GM18951 (cell line): ENCODE data around the gene CAPN2.

ENCODE experiments used
- POLR2A ChIP-seq: IDR thresholded peaks from 4 replicates; pipeline ENCODE4 v1.6.1; 2011; ENCODE audit warnings: mild to moderate bottlenecking; ENCODE audit not compliant: insufficient read length, insufficient read depth; ENCODE audit errors: extremely low read depth
- in situ Hi-C: fragments of 300-500 bp; cut with MboI; formaldehyde crosslinking; loops from one replicate; pipeline ENCODE4 v1.12.0; 2022; ENCODE audit warnings: low sequenced_read_pairs, mixed read lengths, inconsistent platforms; ENCODE audit not compliant: unreplicated experiment

The CAPN2 gene

GRCh38 chr1:223775711-223776074 is 63.4 kb downstream of the CAPN2 start:
- no peak for TF ChIP-seq POLR2A

GRCh38 chr1:223776075-223776814 is 63.9 kb downstream of the CAPN2 start:
- no peak for TF ChIP-seq POLR2A
- in situ Hi-C loops, result no loop called here

More at GRCh38 chr1:223775711-223776074, 63.4 kb downstream of the CAPN2 start:
- in situ Hi-C loops, result no loop called here

GRCh38 chr1:223776826-223777454 is 64.6 kb downstream of the CAPN2 start:
- in situ Hi-C loops, result no loop called here
- TF ChIP-seq POLR2A, result no peak

GRCh38 chr1:223780318-223780717 is 68.0 kb downstream of the CAPN2 start:
- in situ Hi-C loops, result no loop called here

GRCh38 chr1:223780949-223781348 is 68.6 kb downstream of the CAPN2 start:
- TF ChIP-seq POLR2A, result no peak
- in situ Hi-C loops, result no loop called here

More at GRCh38 chr1:223780318-223780717, 68.0 kb downstream of the CAPN2 start:
- no peak for TF ChIP-seq POLR2A

- no peak for TF ChIP-seq POLR2A
- in situ Hi-C loops, result no loop called here
Observed at GRCh38 chr1:223783676-223784075, 71.3 kb downstream of the CAPN2 start.

GRCh38 chr1:223784541-223784940 is 72.2 kb downstream of the CAPN2 start:
- in situ Hi-C loops, result no loop called here
- TF ChIP-seq POLR2A, result no peak

- TF ChIP-seq POLR2A, result no peak
- in situ Hi-C loops, result no loop called here
Observed at GRCh38 chr1:223785808-223786207, 73.5 kb downstream of the CAPN2 start.

- in situ Hi-C loops, result no loop called here
- TF ChIP-seq POLR2A, result no peak
Observed at GRCh38 chr1:223788746-223789415, 76.5 kb downstream of the CAPN2 start.

- in situ Hi-C loops, result no loop called here
- TF ChIP-seq POLR2A, result no peak
Observed at GRCh38 chr1:223792046-223792445, 79.7 kb downstream of the CAPN2 start.

GRCh38 chr1:223793716-223794115 is 81.4 kb downstream of the CAPN2 start:
- no peak for TF ChIP-seq POLR2A
- in situ Hi-C loops, result no loop called here

- in situ Hi-C loops, result no loop called here
Observed at GRCh38 chr1:223794136-223794880, 82.0 kb downstream of the CAPN2 start.

GRCh38 chr1:223796210-223796609 is 83.9 kb downstream of the CAPN2 start:
- TF ChIP-seq POLR2A, result no peak
- in situ Hi-C loops, result no loop called here

More at GRCh38 chr1:223794136-223794880, 82.0 kb downstream of the CAPN2 start:
- TF ChIP-seq POLR2A, result no peak
